Pancreas (tissue), 10 donors: ENCODE data around the gene KCNN2. TPM values are rescaled to one million over a fixed set of nuclear protein-coding genes. Genes with fewer than 3 reads are reported as not detected.

Experiments used
- ATAC-seq, 4 donors: fragments of 200-7000 bp; cut with Tn5 transposase; one replicate each; pipeline versions ENCODE4 v1.8.0 to v1.9.1; 2020; ENCODE audit warnings: mild to moderate bottlenecking in 4 of 4, moderate library complexity in 4 of 4
- DNase-seq, 6 donors: peaks; one replicate each; pipeline ENCODE4 v3.0.0-alpha.2; 2020
- FAIRE-seq: peaks from 2 replicates; lab custom pipeline; 2012; peaks lifted over from hg19 to GRCh38; lab: Jason Lieb, UNC
- H3K27ac ChIP-seq, 4 donors: fragments of 200-600 bp; sonication (generic); 1 replicate in 3 of 4; 2 replicates in 1 of 4; pipeline versions ENCODE4 v1.5.0 to v1.8.0; 2020
- H3K27me3 ChIP-seq, 4 donors: fragments of 200-600 bp; one replicate each; pipeline ENCODE4 v1.8.0; 2021
- H3K36me3 ChIP-seq, 3 donors: fragments of 200-600 bp; sonication (generic) in 1 of 3; one replicate each; pipeline versions ENCODE4 v1.5.0 to v1.8.0; 2020 to 2021
- H3K4me1 ChIP-seq, 3 donors: fragments of 200-600 bp; one replicate each; pipeline ENCODE4 v1.8.0; 2021
- H3K4me3 ChIP-seq, 4 donors: fragments of 200-600 bp; sonication (generic) in 2 of 4; one replicate each; pipeline versions ENCODE4 v1.5.0 to v1.8.0; 2020 to 2021
- H3K9me3 ChIP-seq, 4 donors: fragments of 200-600 bp; one replicate each; pipeline ENCODE4 v1.8.0; 2021
- WGBS, 2 donors: extraction: QIAGEN DNeasy Blood & Tissue Kit; methylation state at CpG; one replicate each; pipeline ENCODE4 v1.1.7; 2013; 5-methylcytosine and 5-hydroxymethylcytosine counted together
- intact Hi-C, 3 donors: fragments of 100-400 bp; cut with DNase I; formaldehyde crosslinking; loops; one replicate each; pipeline versions ENCODE4 v1.11.1 to v1.14.2; 2022
- polyA plus RNA-seq, 2 donors: library from polyadenylated mRNA; stranded (reverse); fragments of 200-250 nt; gene quantifications; one replicate each; pipeline ENCODE4 v1.2.3, GENCODE V29; 2013
- total RNA-seq, 6 donors: library from RNA; stranded (reverse); fragmentation: NEBNext Ultra II Directional in 4 of 6; extraction: Animal tissue kit (Norgen Biotek cat#: 25700) in 4 of 6; gene quantifications; one replicate each; pipeline versions ENCODE4 v1.2.1 to v1.2.4, GENCODE V29; 2021 to 2023
- TF ChIP-seq, protein P1 (sequence below), 4 donors: fragments of 200-600 bp; sonication (generic) in 3 of 4; IDR thresholded peaks; one replicate each; pipeline versions ENCODE4 v1.5.0 to v1.8.0; 2021; ENCODE audit warnings: antibody characterized with exemption in 4 of 4
- donor health status: healthy with polysubstance abuse.
- donor health status: DM: no; HTN: no; CAD: no; lungs with moderate emphysema.
- donor health status: DM: no; HTN: no; CAD: no.
- donor health status: control.
- donor health status: control.
- donor health status: Bipolar disorder and iron deficiency.
- donor health status: DM: yes; HTN: yes; CAD: no.
- donor health status: DM: no; HTN: no; CAD: no.
- donor health status: DM: no; HTN: no; CAD: no.
- donor health status: DM: yes; HTN: yes; CAD: no.

KCNN2 gene
- total and polyA plus RNA-seq, 8 donors, result 1.1 to 3.4 (median 2.6) TPM

DNA sequence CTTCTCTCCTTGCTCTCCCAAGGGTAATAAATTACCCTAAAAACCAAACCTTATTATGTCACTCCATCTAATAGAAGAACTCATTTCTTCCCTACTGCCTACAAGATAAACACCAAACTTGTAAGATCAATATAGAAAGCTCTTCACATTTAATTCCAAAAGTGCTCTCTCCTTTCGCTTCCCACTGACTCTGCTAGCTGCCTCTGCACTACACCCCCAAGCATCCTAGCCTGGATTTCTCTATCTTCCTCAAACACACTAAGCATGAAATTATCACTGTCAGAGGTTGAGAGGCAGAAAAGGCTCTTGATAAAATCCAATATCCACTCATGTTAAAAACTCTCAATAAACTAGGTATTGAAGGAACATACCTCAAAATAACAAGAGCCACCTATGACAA, 162.4 kb downstream of the KCNN2 start:
- no peak overlapping the region for H3K27ac ChIP-seq
- H3K27me3 ChIP-seq, result no peaks in the 10 kb centered on the region
- ATAC-seq (no peak), DNase-seq (no peak), FAIRE-seq (no peak)
- TF ChIP-seq, protein P1, sequence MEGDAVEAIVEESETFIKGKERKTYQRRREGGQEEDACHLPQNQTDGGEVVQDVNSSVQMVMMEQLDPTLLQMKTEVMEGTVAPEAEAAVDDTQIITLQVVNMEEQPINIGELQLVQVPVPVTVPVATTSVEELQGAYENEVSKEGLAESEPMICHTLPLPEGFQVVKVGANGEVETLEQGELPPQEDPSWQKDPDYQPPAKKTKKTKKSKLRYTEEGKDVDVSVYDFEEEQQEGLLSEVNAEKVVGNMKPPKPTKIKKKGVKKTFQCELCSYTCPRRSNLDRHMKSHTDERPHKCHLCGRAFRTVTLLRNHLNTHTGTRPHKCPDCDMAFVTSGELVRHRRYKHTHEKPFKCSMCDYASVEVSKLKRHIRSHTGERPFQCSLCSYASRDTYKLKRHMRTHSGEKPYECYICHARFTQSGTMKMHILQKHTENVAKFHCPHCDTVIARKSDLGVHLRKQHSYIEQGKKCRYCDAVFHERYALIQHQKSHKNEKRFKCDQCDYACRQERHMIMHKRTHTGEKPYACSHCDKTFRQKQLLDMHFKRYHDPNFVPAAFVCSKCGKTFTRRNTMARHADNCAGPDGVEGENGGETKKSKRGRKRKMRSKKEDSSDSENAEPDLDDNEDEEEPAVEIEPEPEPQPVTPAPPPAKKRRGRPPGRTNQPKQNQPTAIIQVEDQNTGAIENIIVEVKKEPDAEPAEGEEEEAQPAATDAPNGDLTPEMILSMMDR (IDR thresholded peaks at IDR 0.05), result no peak
- no peak overlapping the region for H3K4me3 ChIP-seq
- H3K4me1 ChIP-seq, result no peaks in the 10 kb centered on the region
- no peaks in the 10 kb centered on the region for H3K9me3 ChIP-seq
- WGBS, 2 donors, result 85 to 93% methylated on average over 1 of the region's 1 CpG
- intact Hi-C loops, result no loop called here
- no peaks in the 10 kb centered on the region for H3K36me3 ChIP-seq

DNA sequence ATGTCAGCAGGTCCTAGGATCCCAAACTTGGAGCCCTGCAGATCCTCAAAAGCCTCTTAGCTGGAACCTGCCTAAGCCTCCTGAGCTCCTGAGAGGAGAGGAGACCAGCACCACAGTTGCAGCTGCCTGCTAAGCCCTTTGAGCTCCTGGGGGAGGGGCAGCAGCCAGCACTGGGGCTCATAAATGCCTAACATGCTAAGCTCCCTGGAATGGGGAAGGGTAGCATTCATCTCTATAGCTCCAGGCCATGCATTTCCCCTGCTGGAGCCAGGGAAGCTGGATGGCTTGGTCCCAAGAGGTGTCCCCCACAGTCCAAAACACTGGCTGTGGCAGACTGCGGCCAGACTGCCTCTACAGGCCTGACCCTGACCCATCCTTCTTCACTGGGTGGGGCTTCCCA, 182.7 kb downstream of the KCNN2 start:
- WGBS, 2 donors, result 86 to 100% methylated on average over 1 of the region's 1 CpG

More for the DNA sequence above, 182.7 kb downstream of the KCNN2 start:
- Histone ChIP-seq H3K27me3 (no peaks in the 10 kb centered on the region), H3K4me3 (no peak overlapping the region), H3K36me3 (no peaks in the 10 kb centered on the region), H3K4me1 (no peaks in the 10 kb centered on the region), H3K27ac (no peak overlapping the region), H3K9me3 (no peaks in the 10 kb centered on the region)
- no peak for FAIRE-seq
- ATAC-seq, result no peak
- DNase-seq, result peak in 1 of 6 donors; percentile 33
- intact Hi-C loops, result no loop called here
- TF ChIP-seq, protein P1 (IDR thresholded peaks at IDR 0.05), result no peak
